Hepatocyte (in vitro differentiated cells): ENCODE results near the gene ITGAD. TPM values are rescaled to one million over a fixed set of nuclear protein-coding genes. Genes with fewer than 3 reads are reported as not detected.

ENCODE experiments used
- DNase-seq: peaks from one replicate; pipeline ENCODE4 v3.0.0-alpha.2; 2016; ENCODE audit warnings: low spot score
- H2AFZ ChIP-seq: fragments of 200-600 bp; sonication (generic); 2 replicates; pipeline ENCODE4 v1.6.0; 2016; ENCODE audit warnings: antibody characterized with exemption, mild to moderate bottlenecking
- H3K27ac ChIP-seq: fragments of 200-600 bp; sonication (generic); 2 replicates; pipeline ENCODE4 v1.5.1; 2016; ENCODE audit warnings: mild to moderate bottlenecking
- H3K27me3 ChIP-seq: fragments of 200-600 bp; sonication (generic); 2 replicates; pipeline ENCODE4 v1.6.1; 2016
- H3K36me3 ChIP-seq: fragments of 200-600 bp; sonication (generic); replicated peaks from 2 replicates; pipeline ENCODE4 v1.5.1; 2016; ENCODE audit warnings: low read depth; ENCODE audit not compliant: insufficient read depth
- H3K4me1 ChIP-seq: fragments of 200-600 bp; sonication (generic); 2 replicates; pipeline ENCODE4 v1.5.1; 2016; ENCODE audit warnings: mild to moderate bottlenecking, moderate library complexity; ENCODE audit not compliant: insufficient read depth
- H3K4me2 ChIP-seq: fragments of 200-600 bp; sonication (generic); 2 replicates; pipeline ENCODE4 v1.6.0; 2016
- H3K4me3 ChIP-seq: fragments of 200-600 bp; sonication (generic); 2 replicates; pipeline ENCODE4 v1.5.1; 2016; ENCODE audit warnings: mild to moderate bottlenecking
- H3K79me2 ChIP-seq: fragments of 200-600 bp; sonication (generic); 2 replicates; pipeline ENCODE4 v1.6.0; 2017; ENCODE audit warnings: mild to moderate bottlenecking
- H3K9me2 ChIP-seq: fragments of 200-600 bp; sonication (generic); replicated peaks from 2 replicates; pipeline ENCODE4 v1.6.0; 2017; ENCODE audit warnings: mild to moderate bottlenecking; ENCODE audit not compliant: insufficient read depth
- H3K9me3 ChIP-seq: fragments of 200-600 bp; sonication (generic); 2 replicates; pipeline ENCODE4 v1.5.1; 2016; ENCODE audit warnings: low read depth, mild to moderate bottlenecking
- H4K20me1 ChIP-seq: fragments of 200-600 bp; sonication (generic); 2 replicates; pipeline ENCODE4 v1.6.0; 2016; ENCODE audit warnings: mild to moderate bottlenecking; ENCODE audit not compliant: insufficient read depth, poor library complexity, severe bottlenecking
- EZH2 ChIP-seq: fragments of 200-600 bp; sonication (generic); IDR thresholded peaks from 2 replicates; pipeline ENCODE4 v1.6.1; 2016; ENCODE audit warnings: antibody characterized with exemption, mild to moderate bottlenecking, borderline replicate concordance
- EZH2phosphoT487 ChIP-seq: fragments of 200-600 bp; sonication (generic); IDR thresholded peaks from one replicate; pipeline ENCODE4 v1.6.1; 2018; ENCODE audit warnings: antibody characterized with exemption, mild to moderate bottlenecking, low read depth, moderate library complexity; ENCODE audit not compliant: unreplicated experiment, severe bottlenecking
- WGBS: methylation state at CpG from one replicate; pipeline ENCODE4 v1.1.6; 2016; ENCODE audit warnings: low lambda C conversion rate; ENCODE audit errors: missing lambda C conversion rate; 5-methylcytosine and 5-hydroxymethylcytosine counted together
- polyA plus RNA-seq: library from polyadenylated mRNA; unstranded; fragments of >200 nt; fragmentation: Nextera tagmentation; extraction: Ambion mirVana; gene quantifications from 2 replicates; pipeline ENCODE4 v1.2.1, GENCODE V29; 2016
- total RNA-seq: library from RNA; depleted of rRNA; stranded (reverse); fragments of >200 nt; gene quantifications from 2 replicates; pipeline ENCODE4 v1.2.3, GENCODE V29; 2014
- TF ChIP-seq, protein P1 (sequence below): fragments of 200-600 bp; sonication (generic); IDR thresholded peaks from 2 replicates; pipeline ENCODE4 v1.5.1; 2016; ENCODE audit warnings: antibody characterized with exemption, mild to moderate bottlenecking; ENCODE audit not compliant: poor library complexity

ITGAD gene
- total and polyA plus RNA-seq, 2 experiments from 2014 or later = not detected

DNA sequence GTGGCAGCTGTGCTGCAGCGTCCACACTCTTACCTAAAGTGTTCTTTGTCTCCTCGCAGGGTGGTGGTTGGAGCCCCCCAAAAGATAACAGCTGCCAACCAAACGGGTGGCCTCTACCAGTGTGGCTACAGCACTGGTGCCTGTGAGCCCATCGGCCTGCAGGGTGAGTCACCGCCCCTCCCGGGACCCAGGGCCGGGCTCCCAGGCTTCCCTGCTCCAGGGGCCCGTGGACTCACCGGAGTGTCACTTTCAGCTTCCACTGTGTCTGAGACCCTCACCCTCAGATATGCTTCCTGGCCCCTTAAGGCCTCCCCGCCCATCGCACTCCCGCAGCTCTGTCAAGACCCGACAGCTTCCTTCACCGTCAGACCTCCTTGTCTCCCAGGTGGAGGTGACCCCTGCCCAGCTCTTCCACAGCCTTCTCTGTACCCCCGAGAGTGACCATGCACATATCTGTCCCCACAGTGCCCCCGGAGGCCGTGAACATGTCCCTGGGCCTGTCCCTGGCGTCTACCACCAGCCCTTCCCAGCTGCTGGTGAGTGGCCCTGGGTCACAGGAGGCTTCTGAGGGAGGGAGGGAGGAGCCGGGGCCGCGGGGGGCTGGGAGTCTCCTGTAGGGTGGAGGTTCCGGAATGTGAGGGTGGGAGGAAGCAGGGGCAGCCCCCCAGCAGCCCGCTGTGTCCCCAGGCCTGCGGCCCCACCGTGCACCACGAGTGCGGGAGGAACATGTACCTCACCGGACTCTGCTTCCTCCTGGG, 36.4 kb upstream of the ITGAD start:
- Histone ChIP-seq H3K4me3 (no peak overlapping the region), H3K27ac (no peak overlapping the region), H3K79me2 (no peaks in the 10 kb centered on the region), H3K4me2 (no peak overlapping the region), H3K9me3 (no peaks in the 10 kb centered on the region), H4K20me1 (no peaks in the 10 kb centered on the region), H3K27me3 (no peaks in the 10 kb centered on the region), H3K4me1 (no peaks in the 10 kb centered on the region), H3K9me2 (no peaks in the 10 kb centered on the region), H2AFZ (no peak overlapping the region), H3K36me3 (no peaks in the 10 kb centered on the region)
- WGBS = 85% methylated on average over 22 of the region's 28 CpGs
- DNase-seq = no peak
- TF ChIP-seq, protein P1, sequence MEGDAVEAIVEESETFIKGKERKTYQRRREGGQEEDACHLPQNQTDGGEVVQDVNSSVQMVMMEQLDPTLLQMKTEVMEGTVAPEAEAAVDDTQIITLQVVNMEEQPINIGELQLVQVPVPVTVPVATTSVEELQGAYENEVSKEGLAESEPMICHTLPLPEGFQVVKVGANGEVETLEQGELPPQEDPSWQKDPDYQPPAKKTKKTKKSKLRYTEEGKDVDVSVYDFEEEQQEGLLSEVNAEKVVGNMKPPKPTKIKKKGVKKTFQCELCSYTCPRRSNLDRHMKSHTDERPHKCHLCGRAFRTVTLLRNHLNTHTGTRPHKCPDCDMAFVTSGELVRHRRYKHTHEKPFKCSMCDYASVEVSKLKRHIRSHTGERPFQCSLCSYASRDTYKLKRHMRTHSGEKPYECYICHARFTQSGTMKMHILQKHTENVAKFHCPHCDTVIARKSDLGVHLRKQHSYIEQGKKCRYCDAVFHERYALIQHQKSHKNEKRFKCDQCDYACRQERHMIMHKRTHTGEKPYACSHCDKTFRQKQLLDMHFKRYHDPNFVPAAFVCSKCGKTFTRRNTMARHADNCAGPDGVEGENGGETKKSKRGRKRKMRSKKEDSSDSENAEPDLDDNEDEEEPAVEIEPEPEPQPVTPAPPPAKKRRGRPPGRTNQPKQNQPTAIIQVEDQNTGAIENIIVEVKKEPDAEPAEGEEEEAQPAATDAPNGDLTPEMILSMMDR = no peak
- no peak for TF ChIP-seq EZH2phosphoT487
- no peak for TF ChIP-seq EZH2

DNA sequence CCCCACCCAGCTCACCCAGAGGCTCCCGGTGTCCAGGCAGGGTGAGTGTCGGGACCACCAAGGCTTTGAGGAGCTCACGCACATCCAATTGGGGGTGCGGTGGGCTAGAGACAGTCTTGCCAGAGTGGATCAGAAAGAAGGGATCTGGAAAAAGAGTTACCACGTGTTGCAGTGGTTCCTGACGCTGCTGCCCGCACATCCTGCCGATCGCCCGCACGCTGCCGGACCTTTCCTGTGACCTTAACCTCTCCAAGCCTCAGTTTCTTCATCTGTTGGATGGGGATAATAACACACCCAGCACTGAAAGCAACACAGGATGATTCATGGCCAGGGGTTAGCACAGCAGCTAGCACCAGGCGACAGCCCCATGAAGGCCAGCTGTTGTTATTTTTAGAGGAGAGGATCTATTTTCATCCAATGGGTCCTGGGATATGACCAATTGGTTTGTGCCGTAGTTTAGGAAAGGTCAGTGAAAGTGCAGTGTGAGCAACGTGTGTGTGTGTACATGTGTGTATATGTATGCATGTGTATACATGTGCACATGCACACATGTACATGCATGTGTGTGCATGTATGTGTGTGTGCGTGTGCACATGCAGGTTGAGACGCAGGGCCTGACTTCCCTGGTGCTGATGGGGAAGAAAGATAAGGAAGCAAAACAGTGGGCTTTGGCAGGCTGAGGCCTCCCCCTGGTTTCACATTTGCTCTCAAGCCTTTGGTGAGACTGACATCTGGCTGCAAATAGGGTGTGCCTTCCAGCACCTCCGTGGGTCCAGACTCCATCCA, 35.6 kb upstream of the ITGAD start:
- no peaks in the 10 kb centered on the region for H3K27me3 ChIP-seq
- H3K27ac ChIP-seq = no peak overlapping the region
- H3K4me2 ChIP-seq = no peak overlapping the region
- TF ChIP-seq, protein P1 = no peak
- no peak for TF ChIP-seq EZH2phosphoT487
- TF ChIP-seq EZH2 = no peak
- no peaks in the 10 kb centered on the region for H4K20me1 ChIP-seq
- no peak overlapping the region for H2AFZ ChIP-seq
- 87% methylated on average over 18 of the region's 18 CpGs for WGBS
- no peak for DNase-seq
- H3K9me3 ChIP-seq = no peaks in the 10 kb centered on the region
- H3K79me2 ChIP-seq = no peaks in the 10 kb centered on the region
- no peaks in the 10 kb centered on the region for H3K4me1 ChIP-seq
- no peaks in the 10 kb centered on the region for H3K36me3 ChIP-seq
- no peaks in the 10 kb centered on the region for H3K9me2 ChIP-seq
- no peak overlapping the region for H3K4me3 ChIP-seq

DNA sequence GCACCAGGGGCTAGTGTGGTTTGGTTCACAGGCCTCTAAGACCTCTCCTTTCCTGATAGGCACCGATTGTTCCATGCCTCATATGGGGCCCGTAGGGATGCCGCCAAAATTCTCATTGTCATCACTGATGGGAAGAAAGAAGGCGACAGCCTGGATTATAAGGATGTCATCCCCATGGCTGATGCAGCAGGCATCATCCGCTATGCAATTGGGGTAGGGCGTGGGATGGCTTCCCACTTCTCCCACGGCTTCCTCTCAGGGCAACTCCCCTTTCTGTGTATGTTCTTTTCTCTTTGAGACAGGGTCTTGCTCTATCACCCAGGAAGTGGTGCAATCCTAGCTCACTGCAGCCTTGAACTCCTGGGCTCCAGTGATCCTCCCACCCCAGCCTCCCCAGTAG, 32.9 kb upstream of the ITGAD start:
- Histone ChIP-seq H3K4me3 (no peak overlapping the region), H3K9me2 (no peaks in the 10 kb centered on the region), H3K27ac (no peak overlapping the region), H3K27me3 (no peaks in the 10 kb centered on the region), H3K4me2 (no peak overlapping the region), H3K79me2 (no peaks in the 10 kb centered on the region), H3K36me3 (no peaks in the 10 kb centered on the region), H3K9me3 (no peaks in the 10 kb centered on the region), H2AFZ (no peak overlapping the region), H4K20me1 (no peaks in the 10 kb centered on the region), H3K4me1 (no peaks in the 10 kb centered on the region)
- no peak for DNase-seq
- TF ChIP-seq, protein P1 = no peak
- TF ChIP-seq EZH2phosphoT487 (no peak), EZH2 (no peak)
- 95% methylated on average over 7 of the region's 7 CpGs for WGBS
